Mucosa of rectum (tissue), 2 donors: ENCODE measurements around the gene LSR.

Experiments
- H3K27ac ChIP-seq, 2 donors: one replicate each; pipeline ENCODE4 v1.7.0; 2013; ENCODE audit warnings: inconsistent platforms in 2 of 2, low read depth in 2 of 2, low read length in 2 of 2
- H3K27me3 ChIP-seq, 2 donors: one replicate each; pipeline ENCODE4 v1.7.0; 2013; ENCODE audit warnings: low read length in 2 of 2; ENCODE audit not compliant: control insufficient read depth in 2 of 2, insufficient read depth in 2 of 2
- H3K36me3 ChIP-seq, 2 donors: one replicate each; pipeline ENCODE4 v1.7.0; 2013; ENCODE audit warnings: low read length in 2 of 2; ENCODE audit not compliant: control insufficient read depth in 2 of 2, insufficient read depth in 2 of 2
- H3K4me1 ChIP-seq, 2 donors: one replicate each; pipeline ENCODE4 v1.7.0; 2013; ENCODE audit warnings: low read length in 2 of 2, mild to moderate bottlenecking in 1 of 2; ENCODE audit not compliant: control insufficient read depth in 2 of 2, insufficient read depth in 2 of 2
- H3K4me3 ChIP-seq, 2 donors: one replicate each; pipeline ENCODE4 v1.7.0; 2013; ENCODE audit warnings: low read length in 2 of 2
- H3K9ac ChIP-seq, 2 donors: one replicate each; pipeline ENCODE4 v1.7.0; 2013; ENCODE audit warnings: low read length in 2 of 2, low read depth in 1 of 2, mild to moderate bottlenecking in 1 of 2
- H3K9me3 ChIP-seq, 2 donors: one replicate each; pipeline ENCODE4 v1.7.0; 2013; ENCODE audit warnings: low read length in 2 of 2; ENCODE audit not compliant: control insufficient read depth in 2 of 2
- donor health status: healthy.
- donor health status: Normal muscosa, but diverticular disease.

The LSR gene, protein sequence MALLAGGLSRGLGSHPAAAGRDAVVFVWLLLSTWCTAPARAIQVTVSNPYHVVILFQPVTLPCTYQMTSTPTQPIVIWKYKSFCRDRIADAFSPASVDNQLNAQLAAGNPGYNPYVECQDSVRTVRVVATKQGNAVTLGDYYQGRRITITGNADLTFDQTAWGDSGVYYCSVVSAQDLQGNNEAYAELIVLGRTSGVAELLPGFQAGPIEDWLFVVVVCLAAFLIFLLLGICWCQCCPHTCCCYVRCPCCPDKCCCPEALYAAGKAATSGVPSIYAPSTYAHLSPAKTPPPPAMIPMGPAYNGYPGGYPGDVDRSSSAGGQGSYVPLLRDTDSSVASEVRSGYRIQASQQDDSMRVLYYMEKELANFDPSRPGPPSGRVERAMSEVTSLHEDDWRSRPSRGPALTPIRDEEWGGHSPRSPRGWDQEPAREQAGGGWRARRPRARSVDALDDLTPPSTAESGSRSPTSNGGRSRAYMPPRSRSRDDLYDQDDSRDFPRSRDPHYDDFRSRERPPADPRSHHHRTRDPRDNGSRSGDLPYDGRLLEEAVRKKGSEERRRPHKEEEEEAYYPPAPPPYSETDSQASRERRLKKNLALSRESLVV

DNA sequence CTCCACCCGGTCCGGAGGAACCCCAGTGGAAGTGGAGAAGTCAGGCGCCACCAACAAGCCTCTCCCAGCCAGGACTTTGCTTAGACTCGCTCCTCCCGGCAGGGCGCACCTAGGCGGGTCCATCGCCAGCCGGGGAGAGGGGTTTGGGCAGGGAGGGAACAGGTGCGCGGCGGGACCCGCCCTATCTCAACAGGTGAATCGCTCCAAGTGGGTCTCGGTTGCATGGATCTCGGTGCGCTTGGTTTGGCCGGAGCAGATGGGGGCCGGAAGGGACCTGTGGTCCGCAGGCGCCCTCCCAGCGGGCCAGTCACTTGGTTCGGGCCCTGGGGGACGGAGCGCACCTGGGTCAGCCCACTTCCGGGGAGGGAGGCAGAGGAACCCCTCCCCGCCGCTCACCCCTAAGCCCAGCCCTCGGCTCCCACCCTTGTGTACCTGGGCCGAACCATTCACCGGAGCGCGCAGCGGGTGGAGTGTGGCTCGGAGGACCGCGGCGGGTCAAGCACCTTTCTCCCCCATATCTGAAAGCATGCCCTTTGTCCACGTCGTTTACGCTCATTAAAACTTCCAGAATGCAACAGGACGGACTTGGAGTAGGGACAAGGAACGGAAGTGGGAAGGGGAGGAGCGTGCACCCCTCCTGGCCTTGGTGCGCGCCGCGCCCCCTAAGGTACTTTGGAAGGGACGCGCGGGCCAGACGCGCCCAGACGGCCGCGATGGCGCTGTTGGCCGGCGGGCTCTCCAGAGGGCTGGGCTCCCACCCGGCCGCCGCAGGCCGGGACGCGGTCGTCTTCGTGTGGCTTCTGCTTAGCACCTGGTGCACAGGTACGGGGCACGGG is at the start of gene LSR:
Gene LSR, plus strand, starts transcription at position 693 of the 836 bp plus-strand sequence. Its CDS starts 21 bp downstream, at position 714.
- Histone ChIP-seq H3K9me3 (no peaks in the 10 kb centered on the region), H3K27me3 (no peaks in the 10 kb centered on the region), H3K4me3 (peak within 1 kb of the TSS; percentile 89 to 98), H3K4me1 (peaks cover 12 to 20% of the 10 kb centered on the region in 2 donors), H3K27ac (peak within 1 kb of the TSS; percentile 92 to 96), H3K9ac (peak within 1 kb of the TSS; percentile 89 to 96), H3K36me3 (peaks cover 7 to 12% of the 10 kb centered on the region in 2 donors)

DNA sequence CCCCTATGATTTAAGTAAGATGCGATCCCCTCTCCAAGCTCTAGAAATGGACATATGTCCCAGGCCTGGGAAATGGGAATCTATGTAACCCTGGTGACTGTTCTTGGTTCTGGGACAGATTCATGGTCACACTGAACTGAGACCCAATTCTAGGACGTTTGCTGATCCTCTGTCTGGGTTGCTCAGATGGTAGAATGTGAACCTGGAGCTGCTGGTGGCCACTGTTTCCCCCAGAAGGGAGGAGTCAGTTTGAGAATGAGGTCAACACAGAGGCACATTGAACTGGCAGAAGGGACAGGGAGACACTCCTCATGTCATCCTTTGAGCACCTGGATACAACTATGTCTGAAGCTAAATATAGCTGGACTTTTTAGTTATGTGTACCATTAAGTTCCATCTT is 49.3 kb upstream of the LSR start:
- H3K9ac ChIP-seq: no peak overlapping the region
- no peaks in the 10 kb centered on the region for H3K36me3 ChIP-seq
- no peak overlapping the region for H3K27ac ChIP-seq
- no peaks in the 10 kb centered on the region for H3K27me3 ChIP-seq
- H3K9me3 ChIP-seq: no peaks in the 10 kb centered on the region
- H3K4me1 ChIP-seq: no peaks in the 10 kb centered on the region
- no peak overlapping the region for H3K4me3 ChIP-seq

DNA sequence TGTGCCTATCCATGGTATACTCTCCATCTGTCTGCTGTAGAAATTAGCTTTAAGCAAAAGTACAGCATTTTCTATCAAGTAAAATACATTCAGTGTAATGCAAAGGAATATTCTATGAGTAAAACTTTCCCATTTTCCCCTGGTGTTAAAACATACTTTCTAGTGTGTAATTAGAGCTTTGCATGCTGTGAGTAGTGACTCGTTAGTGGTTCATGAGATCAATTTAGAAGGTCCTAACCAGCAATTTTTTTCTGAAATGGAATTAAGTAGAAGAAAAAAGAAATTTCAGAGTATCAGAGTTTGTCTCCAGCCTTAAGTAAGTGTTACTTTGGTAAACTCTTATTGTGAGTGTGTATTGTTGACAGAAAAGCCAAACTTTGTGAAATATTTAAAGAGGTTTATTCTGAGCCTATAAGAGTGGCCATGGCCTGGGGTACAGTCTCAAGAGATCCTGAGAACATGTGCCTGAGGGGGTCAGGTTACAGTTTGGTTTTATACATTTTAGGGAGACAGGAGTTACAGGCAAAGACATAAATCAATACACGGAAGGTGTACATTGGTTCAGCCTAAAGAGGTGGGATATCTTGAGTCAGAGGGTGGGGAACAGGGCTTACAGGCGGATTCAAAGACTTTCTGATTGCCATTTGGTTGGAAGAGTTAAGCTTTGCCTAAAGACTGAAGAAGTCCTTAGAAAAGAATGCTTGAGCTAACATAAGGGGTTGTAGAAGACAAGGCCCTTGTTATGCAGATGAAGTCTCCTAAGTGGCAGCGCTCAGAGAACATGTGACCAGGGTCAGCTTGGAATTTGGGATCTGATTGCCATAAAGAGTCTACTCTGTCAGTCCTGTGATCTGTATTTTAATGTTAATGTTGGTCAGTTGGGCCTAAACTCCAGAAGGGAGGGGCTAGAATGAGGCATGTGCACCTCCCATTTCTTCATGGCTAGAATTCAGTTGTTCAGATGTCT is 45.8 kb upstream of the LSR start:
- Histone ChIP-seq H3K27me3 (no peaks in the 10 kb centered on the region), H3K27ac (no peak overlapping the region), H3K9me3 (no peaks in the 10 kb centered on the region), H3K9ac (no peak overlapping the region), H3K4me3 (no peak overlapping the region), H3K36me3 (no peaks in the 10 kb centered on the region), H3K4me1 (peaks cover 0 to 7% of the 10 kb centered on the region in 2 donors)

DNA sequence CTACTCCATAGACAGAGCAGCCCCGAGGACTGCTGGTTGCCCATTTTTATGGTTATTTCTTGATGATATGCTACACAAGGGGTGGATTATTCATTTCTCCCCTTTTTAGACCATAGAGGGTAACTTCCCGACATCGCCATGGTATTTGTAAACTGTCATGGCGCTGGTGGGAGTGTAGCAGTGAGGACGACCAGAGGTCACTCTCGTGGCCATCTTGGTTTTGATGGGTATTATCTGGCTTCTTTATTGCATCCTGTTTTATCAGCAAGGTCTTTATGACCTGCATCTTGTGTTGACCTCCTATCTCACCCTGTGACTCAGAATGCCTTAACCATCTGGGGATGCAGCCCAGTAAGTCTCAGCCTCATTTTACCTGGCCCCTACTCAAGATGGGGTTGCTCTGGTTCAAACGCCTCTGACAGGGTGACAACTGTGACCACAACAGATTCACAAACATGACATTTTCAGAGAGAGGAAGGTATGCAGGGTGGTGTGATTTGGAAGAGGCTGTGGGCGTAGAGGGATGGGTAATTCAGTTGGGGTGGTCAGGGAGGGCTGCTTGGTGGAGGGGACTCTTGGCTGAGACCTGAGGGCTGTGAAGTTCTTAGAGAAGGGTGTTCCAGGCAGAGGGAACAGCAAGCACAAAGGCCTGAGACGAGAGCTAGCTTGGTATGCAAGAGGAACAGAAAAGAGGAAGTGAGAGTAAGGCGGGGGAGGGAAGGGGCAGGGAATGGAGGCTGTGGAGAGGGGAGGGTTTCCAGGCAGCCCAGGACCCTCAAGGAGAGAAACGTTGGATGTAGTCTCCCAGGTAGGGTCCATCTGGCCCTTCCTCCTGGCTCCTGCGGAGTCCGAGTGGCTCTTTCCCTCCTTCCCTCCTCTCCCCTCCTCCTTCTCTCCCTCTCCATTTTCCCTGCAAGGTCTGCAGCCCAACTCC is 43.7 kb upstream of the LSR start:
- peaks cover 0 to 7% of the 10 kb centered on the region in 2 donors for H3K4me1 ChIP-seq
- no peaks in the 10 kb centered on the region for H3K36me3 ChIP-seq
- H3K27ac ChIP-seq: peak overlapping the region; percentile 51 to 69
- no peak overlapping the region for H3K4me3 ChIP-seq
- H3K9me3 ChIP-seq: no peaks in the 10 kb centered on the region
- H3K27me3 ChIP-seq: no peaks in the 10 kb centered on the region
- no peak overlapping the region for H3K9ac ChIP-seq

DNA sequence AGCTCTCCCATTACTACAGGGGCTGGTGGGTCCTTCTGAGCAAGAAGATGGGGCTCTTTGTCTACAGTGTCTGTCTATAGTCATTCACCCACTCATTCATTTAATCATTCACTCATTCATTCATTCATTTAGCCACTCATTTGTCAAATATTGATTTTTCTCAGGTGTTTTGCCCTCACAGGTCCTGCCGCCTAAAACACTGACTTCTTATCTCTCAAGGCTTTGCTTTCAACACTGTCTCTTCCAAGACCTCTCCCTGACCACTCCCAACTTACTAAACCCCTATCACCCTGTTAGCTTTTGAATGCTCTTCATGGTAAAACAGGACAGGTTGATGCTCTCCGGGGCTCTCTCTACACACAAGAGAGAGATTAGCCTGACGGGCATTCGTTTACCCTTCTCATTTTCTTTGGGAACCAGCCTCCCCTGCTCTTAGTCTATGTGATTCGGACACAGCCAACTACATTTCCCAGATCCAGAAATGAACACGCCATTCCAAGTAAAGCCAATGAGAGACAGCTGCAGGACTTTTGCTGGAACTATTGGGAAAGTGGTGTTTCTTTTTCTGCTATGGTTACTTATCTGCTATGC is 43.0 kb upstream of the LSR start:
- no peaks in the 10 kb centered on the region for H3K9me3 ChIP-seq
- no peaks in the 10 kb centered on the region for H3K36me3 ChIP-seq
- peak overlapping the region; percentile 30 to 69 for H3K27ac ChIP-seq
- peaks cover 0 to 7% of the 10 kb centered on the region in 2 donors for H3K4me1 ChIP-seq
- H3K27me3 ChIP-seq: no peaks in the 10 kb centered on the region
- H3K9ac ChIP-seq: no peak overlapping the region
- no peak overlapping the region for H3K4me3 ChIP-seq

DNA sequence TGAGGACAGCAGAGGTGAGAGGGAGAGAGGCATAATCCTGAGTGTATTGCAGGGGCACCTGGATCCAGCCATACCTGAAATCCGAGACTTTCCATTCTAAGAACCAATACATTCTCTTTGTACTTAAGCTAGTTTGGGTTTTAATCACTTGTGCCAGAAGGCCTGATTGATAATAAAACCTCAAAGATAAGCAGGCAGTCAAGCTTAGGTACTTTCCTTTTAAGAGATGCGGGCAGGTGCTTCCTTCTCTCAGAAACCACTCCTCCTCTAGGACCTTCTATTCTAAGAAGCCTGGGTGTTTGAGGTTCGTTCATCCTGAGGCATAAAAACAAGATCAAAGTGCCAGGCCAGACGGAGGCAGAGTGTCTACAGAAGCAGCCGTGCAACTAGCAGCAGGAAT is 42.4 kb upstream of the LSR start:
- H3K4me1 ChIP-seq: peaks cover 0 to 7% of the 10 kb centered on the region in 2 donors
- peak overlapping the region in 1 of 2 donors; percentile 15 for H3K9ac ChIP-seq
- H3K27me3 ChIP-seq: no peaks in the 10 kb centered on the region
- H3K4me3 ChIP-seq: no peak overlapping the region
- H3K27ac ChIP-seq: peak overlapping the region; percentile 69 to 70
- no peaks in the 10 kb centered on the region for H3K36me3 ChIP-seq
- H3K9me3 ChIP-seq: no peaks in the 10 kb centered on the region

DNA sequence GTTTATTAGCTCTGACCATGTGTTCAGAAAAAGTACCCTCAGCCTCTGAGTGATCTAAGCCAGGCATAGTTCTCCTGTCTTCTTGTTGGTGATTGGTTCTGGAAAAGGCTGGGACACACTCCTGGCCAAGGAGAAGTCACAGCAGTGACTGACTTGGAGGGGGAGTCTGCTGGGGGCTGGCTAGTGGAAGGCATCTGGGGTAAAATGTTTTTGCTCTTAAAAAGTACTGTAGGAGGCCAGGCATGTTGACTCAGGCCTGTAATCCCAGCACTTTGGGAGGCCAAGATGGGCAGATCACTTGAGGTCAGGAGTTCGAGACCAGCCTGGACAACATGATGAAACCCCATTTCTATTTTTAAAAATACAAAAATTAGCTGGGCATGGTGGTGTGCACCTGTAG is 41.9 kb upstream of the LSR start:
- H3K36me3 ChIP-seq: no peaks in the 10 kb centered on the region
- H3K4me1 ChIP-seq: peaks cover 0 to 7% of the 10 kb centered on the region in 2 donors
- H3K27ac ChIP-seq: peak overlapping the region; percentile 69 to 70
- H3K9ac ChIP-seq: peak overlapping the region in 1 of 2 donors; percentile 15
- H3K9me3 ChIP-seq: no peaks in the 10 kb centered on the region
- H3K4me3 ChIP-seq: no peak overlapping the region
- H3K27me3 ChIP-seq: no peaks in the 10 kb centered on the region

DNA sequence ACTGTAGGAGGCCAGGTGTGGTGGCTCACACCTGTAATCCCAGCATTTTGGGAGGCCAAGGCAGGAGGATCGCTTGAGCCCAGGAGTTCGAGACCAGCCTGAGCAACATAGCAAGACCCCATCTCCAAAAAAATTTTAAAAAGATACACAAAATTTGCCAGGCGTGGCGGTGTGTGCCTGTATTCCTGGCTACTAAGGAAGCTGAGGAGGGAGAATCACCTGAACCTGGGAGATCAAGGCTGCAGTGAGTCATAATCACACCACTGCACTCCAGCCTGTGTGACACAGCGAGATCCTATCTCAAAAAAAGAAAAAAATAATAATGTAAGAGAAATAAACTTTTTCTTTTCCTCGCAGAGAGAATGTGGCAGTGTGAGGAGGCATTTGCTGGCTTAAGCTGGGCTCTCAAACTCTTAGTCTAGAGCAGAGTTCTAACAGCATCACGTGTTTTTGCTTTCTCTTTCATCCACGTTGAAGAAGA is 41.4 kb upstream of the LSR start:
- Histone ChIP-seq H3K9me3 (no peaks in the 10 kb centered on the region), H3K4me1 (peaks cover 0 to 11% of the 10 kb centered on the region in 2 donors), H3K9ac (no peak overlapping the region), H3K36me3 (no peaks in the 10 kb centered on the region), H3K27me3 (no peaks in the 10 kb centered on the region), H3K4me3 (no peak overlapping the region), H3K27ac (no peak overlapping the region)
